Smooth muscle cell (in vitro differentiated cells): ENCODE data around the gene GHRL. TPM values are rescaled to one million over a fixed set of nuclear protein-coding genes. Genes with fewer than 3 reads are reported as not detected.

Experiments
- DNase-seq: peaks from one replicate; lab custom pipeline; 2025; ENCODE audit not compliant: unreplicated experiment; lab: John Stamatoyannopoulos, UW
- H2AFZ ChIP-seq: fragments of 200-600 bp; sonication (generic); 2 replicates; pipeline ENCODE4 v1.6.0; 2016; ENCODE audit warnings: antibody characterized with exemption, low read depth, mild to moderate bottlenecking
- H3F3A ChIP-seq: fragments of 200-600 bp; sonication (generic); 2 replicates; pipeline ENCODE4 v1.6.0; 2017; ENCODE audit warnings: antibody characterized with exemption, low read depth
- H3K27ac ChIP-seq: fragments of 200-600 bp; sonication (generic); 2 replicates; pipeline ENCODE4 v1.5.1; 2016; ENCODE audit warnings: low read depth, mild to moderate bottlenecking
- H3K27me3 ChIP-seq: fragments of 200-600 bp; sonication (generic); 2 replicates; pipeline ENCODE4 v1.6.1; 2016; ENCODE audit warnings: low read depth, mild to moderate bottlenecking
- H3K36me3 ChIP-seq: fragments of 200-600 bp; sonication (generic); 2 replicates; pipeline ENCODE4 v1.5.1; 2016; ENCODE audit warnings: low read depth
- H3K4me1 ChIP-seq: fragments of 200-600 bp; sonication (generic); 2 replicates; pipeline ENCODE4 v1.5.1; 2016; ENCODE audit warnings: low read depth
- H3K4me2 ChIP-seq: fragments of 200-600 bp; sonication (generic); 2 replicates; pipeline ENCODE4 v1.6.0; 2016; ENCODE audit warnings: mild to moderate bottlenecking
- H3K4me3 ChIP-seq: fragments of 200-600 bp; sonication (generic); 2 replicates; pipeline ENCODE4 v1.5.1; 2016; ENCODE audit warnings: mild to moderate bottlenecking
- H3K79me2 ChIP-seq: fragments of 200-600 bp; sonication (generic); 2 replicates; pipeline ENCODE4 v1.6.0; 2016; ENCODE audit warnings: low read depth, mild to moderate bottlenecking
- H3K9ac ChIP-seq: fragments of 200-600 bp; sonication (generic); 2 replicates; pipeline ENCODE4 v1.6.0; 2016; ENCODE audit warnings: low read depth
- H3K9me3 ChIP-seq: fragments of 200-600 bp; sonication (generic); replicated peaks from 2 replicates; pipeline ENCODE4 v1.5.1; 2016; ENCODE audit warnings: low read depth
- H4K20me1 ChIP-seq: fragments of 200-600 bp; sonication (generic); 2 replicates; pipeline ENCODE4 v1.6.0; 2016; ENCODE audit warnings: low read depth
- CTCF ChIP-seq: fragments of 200-600 bp; sonication (generic); IDR thresholded peaks from 2 replicates; pipeline ENCODE4 v1.5.1; 2017; ENCODE audit warnings: borderline replicate concordance, mild to moderate bottlenecking, antibody characterized with exemption; ENCODE audit not compliant: insufficient read depth, poor library complexity, severe bottlenecking
- WGBS: methylation state at CpG from one replicate; pipeline ENCODE4 v1.1.7; 2016; ENCODE audit warnings: low lambda C conversion rate; 5-methylcytosine and 5-hydroxymethylcytosine counted together
- polyA plus RNA-seq: library from polyadenylated mRNA; unstranded; fragments of >200 nt; fragmentation: Nextera tagmentation; extraction: Ambion mirVana; gene quantifications from 2 replicates; pipeline ENCODE4 v1.2.1, GENCODE V29; 2016
- total RNA-seq: library from RNA; depleted of rRNA; stranded (reverse); fragments of >200 nt; gene quantifications from 2 replicates; pipeline ENCODE4 v1.2.3, GENCODE V29; 2014

Gene GHRL
- total and polyA plus RNA-seq, 2 experiments from 2014 or later = 0.45 TPM; not detected in 1

DNA sequence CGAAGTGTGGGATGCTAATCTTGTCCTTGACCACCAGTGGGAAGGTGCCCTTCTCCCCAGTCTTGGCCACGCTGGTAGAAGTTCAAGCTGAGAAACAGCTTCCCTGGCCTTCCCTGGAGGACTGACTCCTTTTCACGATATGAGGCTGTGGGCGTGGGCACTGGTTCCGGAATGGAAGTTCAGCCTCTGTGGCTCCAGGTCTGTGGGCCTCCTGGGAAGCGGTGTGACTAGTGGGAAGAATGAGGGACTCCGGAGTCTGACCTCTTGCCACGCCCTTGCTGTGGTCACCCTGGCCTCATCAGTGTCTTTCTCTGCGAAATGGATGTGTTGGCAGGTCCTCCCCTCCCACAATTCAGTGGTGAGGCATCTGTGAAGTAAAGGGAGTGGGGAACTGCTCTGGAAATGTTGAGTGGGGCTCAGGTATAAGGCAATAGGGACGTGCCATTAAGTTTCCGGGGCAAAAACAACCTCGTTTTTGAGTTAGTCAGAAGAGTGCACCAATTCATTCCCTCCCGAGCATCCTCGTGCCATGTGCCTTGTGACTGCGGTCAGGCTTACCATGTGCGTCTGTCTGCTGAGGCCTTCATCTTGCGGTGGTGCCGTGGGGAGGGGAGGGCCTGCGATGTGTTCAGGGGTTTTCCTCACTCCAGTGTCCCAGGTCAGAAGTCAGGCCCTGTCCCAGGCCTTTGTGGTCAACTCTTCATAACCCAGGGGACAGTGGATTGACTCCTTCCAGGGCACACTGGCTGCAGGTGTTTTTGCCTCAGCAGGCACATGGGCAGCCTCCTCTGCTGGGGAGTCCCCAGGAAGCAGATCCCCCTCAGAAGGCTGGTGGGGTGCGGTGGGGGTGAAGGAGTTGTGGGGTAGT lies 40.0 kb upstream of the GHRL start:
- TF ChIP-seq CTCF = no peak
- peaks cover 41% of the 10 kb centered on the region for H3K27me3 ChIP-seq
- no peak overlapping the region for H3K4me2 ChIP-seq
- no peaks in the 10 kb centered on the region for H3K36me3 ChIP-seq
- H3K4me1 ChIP-seq = no peaks in the 10 kb centered on the region
- 90% methylated on average over 20 of the region's 20 CpGs for WGBS
- no peak for DNase-seq
- no peak overlapping the region for H3K4me3 ChIP-seq
- no peaks in the 10 kb centered on the region for H3F3A ChIP-seq
- H2AFZ ChIP-seq = no peak overlapping the region
- H3K9me3 ChIP-seq = no peaks in the 10 kb centered on the region
- no peaks in the 10 kb centered on the region for H3K79me2 ChIP-seq
- no peak overlapping the region for H3K27ac ChIP-seq
- H4K20me1 ChIP-seq = no peaks in the 10 kb centered on the region
- no peak overlapping the region for H3K9ac ChIP-seq

DNA sequence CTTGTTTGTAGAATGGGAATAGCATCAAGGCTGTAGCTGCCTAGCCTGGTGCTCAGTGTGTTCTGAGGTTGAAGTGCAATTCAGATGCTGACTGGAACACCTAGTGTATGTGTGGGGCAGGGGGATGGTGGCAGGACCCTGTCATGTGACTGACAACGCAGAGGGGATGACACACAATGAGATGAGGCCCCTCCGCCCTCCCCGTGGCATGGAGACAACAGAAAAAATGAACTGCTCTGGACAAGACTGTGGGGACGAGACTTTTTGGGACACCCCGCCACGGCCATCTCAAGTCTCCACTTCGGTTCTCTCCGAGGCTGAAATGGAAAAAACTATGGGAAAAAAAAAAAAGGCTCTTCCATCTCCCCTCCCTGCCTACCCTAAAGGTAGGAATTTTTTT lies 38.6 kb upstream of the GHRL start:
- WGBS = 88% methylated on average over 8 of the region's 8 CpGs
- Histone ChIP-seq H3K36me3 (no peaks in the 10 kb centered on the region), H3K79me2 (no peaks in the 10 kb centered on the region), H3K27me3 (peaks cover 55% of the 10 kb centered on the region), H2AFZ (no peak overlapping the region), H3K4me3 (no peak overlapping the region), H3F3A (no peaks in the 10 kb centered on the region), H3K9ac (no peak overlapping the region), H3K27ac (no peak overlapping the region), H3K9me3 (no peaks in the 10 kb centered on the region), H3K4me1 (no peaks in the 10 kb centered on the region), H4K20me1 (no peaks in the 10 kb centered on the region), H3K4me2 (no peak overlapping the region)
- DNase-seq = no peak
- no peak for TF ChIP-seq CTCF

- 71% methylated on average over 12 of the region's 12 CpGs for WGBS
- Histone ChIP-seq H3K4me3 (no peak overlapping the region), H3K9me3 (no peaks in the 10 kb centered on the region), H3K9ac (no peak overlapping the region), H3K4me2 (no peak overlapping the region), H3F3A (no peaks in the 10 kb centered on the region), H3K4me1 (no peaks in the 10 kb centered on the region), H3K27ac (no peak overlapping the region), H3K27me3 (peaks cover 65% of the 10 kb centered on the region), H3K36me3 (no peaks in the 10 kb centered on the region), H3K79me2 (no peaks in the 10 kb centered on the region), H4K20me1 (no peaks in the 10 kb centered on the region), H2AFZ (no peak overlapping the region)
- no peak for TF ChIP-seq CTCF
- no peak for DNase-seq
These were observed 37.6 kb upstream of the GHRL start for GRCh38 chr3:10330319-10330718.
